Osteoblast (primary cell): Measurements from ENCODE around the gene AARS1. TPM values are rescaled to one million over a fixed set of nuclear protein-coding genes. Genes with fewer than 3 reads are reported as not detected.

Experiments used
- DNase-seq: peaks from one replicate; pipeline ENCODE4 v3.0.0; 2011; ENCODE audit warnings: low spot score, mixed read lengths; ENCODE audit not compliant: insufficient read length; ENCODE audit errors: missing footprints
- H2AFZ ChIP-seq: 2 replicates; pipeline ENCODE4 v1.6.0; 2011; ENCODE audit warnings: mild to moderate bottlenecking, low read length
- H3K27ac ChIP-seq: 2 replicates; pipeline ENCODE4 v1.5.1; 2011; ENCODE audit warnings: mild to moderate bottlenecking, low read depth, low read length, moderate library complexity
- H3K27me3 ChIP-seq: 2 replicates; pipeline ENCODE4 v1.6.0; 2012; ENCODE audit warnings: mild to moderate bottlenecking, control low read depth, inconsistent platforms, low read length, moderate library complexity; ENCODE audit not compliant: insufficient read depth
- H3K36me3 ChIP-seq: 2 replicates; pipeline ENCODE4 v1.5.1; 2011; ENCODE audit warnings: mild to moderate bottlenecking, low read length, control low read depth, moderate library complexity; ENCODE audit not compliant: insufficient read depth
- H3K4me1 ChIP-seq: 2 replicates; pipeline ENCODE4 v1.5.1; 2011; ENCODE audit warnings: mild to moderate bottlenecking, low read length, control low read depth, moderate library complexity; ENCODE audit not compliant: insufficient read depth
- H3K4me2 ChIP-seq: 2 replicates; pipeline ENCODE4 v1.6.0; 2011; ENCODE audit warnings: mild to moderate bottlenecking, low read length; ENCODE audit not compliant: insufficient read depth
- H3K4me3 ChIP-seq: fragments of 200-600 bp; sonication (generic); 3 replicates; pipeline ENCODE4 v1.5.1; 2012; ENCODE audit warnings: mild to moderate bottlenecking, low read length, inconsistent platforms; ENCODE audit not compliant: insufficient read depth
- H3K79me2 ChIP-seq: 2 replicates; pipeline ENCODE4 v1.6.0; 2012; ENCODE audit warnings: mild to moderate bottlenecking, low read length, control low read depth, inconsistent platforms; ENCODE audit not compliant: insufficient read depth
- H3K9me3 ChIP-seq: 2 replicates; pipeline ENCODE4 v1.5.1; 2011; ENCODE audit warnings: low read depth, low read length, control low read depth
- H4K20me1 ChIP-seq: 2 replicates; pipeline ENCODE4 v1.6.0; 2012; ENCODE audit warnings: mild to moderate bottlenecking, low read length, control low read depth; ENCODE audit not compliant: insufficient read depth
- CTCF ChIP-seq: IDR thresholded peaks from 2 replicates; pipeline ENCODE4 v1.5.1; 2011; ENCODE audit warnings: mild to moderate bottlenecking, low read depth, low read length, moderate library complexity; ENCODE audit errors: extremely low read depth
- total RNA-seq: library from RNA; depleted of rRNA; stranded (reverse); fragments of >200 nt; gene quantifications from 2 replicates; pipeline ENCODE4 v1.2.3, GENCODE V29; 2012

AARS1 gene
- total RNA-seq, 1 donor, result 213 TPM

GRCh38 chr16:70306880-70307279 is 17.6 kb upstream of the AARS1 start:
- no peak overlapping the region for H3K4me2 ChIP-seq
- no peak for TF ChIP-seq CTCF
- H3K36me3 ChIP-seq, result no peaks in the 10 kb centered on the region
- no peaks in the 10 kb centered on the region for H3K4me1 ChIP-seq
- H3K4me3 ChIP-seq, result no peak overlapping the region
- H3K27me3 ChIP-seq, result no peaks in the 10 kb centered on the region
- no peak overlapping the region for H2AFZ ChIP-seq
- peaks cover 53% of the 10 kb centered on the region for H3K79me2 ChIP-seq
- no peak for DNase-seq
- H3K9me3 ChIP-seq, result no peaks in the 10 kb centered on the region
- no peak overlapping the region for H3K27ac ChIP-seq
- peaks cover 7% of the 10 kb centered on the region for H4K20me1 ChIP-seq

GRCh38 chr16:70304892-70305448 is 15.7 kb upstream of the AARS1 start:
- no peak for TF ChIP-seq CTCF
- Histone ChIP-seq H3K27me3 (no peaks in the 10 kb centered on the region), H3K4me3 (no peak overlapping the region), H3K27ac (no peak overlapping the region), H3K4me1 (no peaks in the 10 kb centered on the region), H2AFZ (no peak overlapping the region), H3K36me3 (peaks cover 4% of the 10 kb centered on the region), H3K79me2 (peaks cover 65% of the 10 kb centered on the region), H3K9me3 (peaks cover 2% of the 10 kb centered on the region), H4K20me1 (peaks cover 7% of the 10 kb centered on the region), H3K4me2 (no peak overlapping the region)
- peak; percentile 34 for DNase-seq

GRCh38 chr16:70302745-70303144 is 13.4 kb upstream of the AARS1 start:
- H3K4me1 ChIP-seq, result peaks cover 12% of the 10 kb centered on the region
- no peak overlapping the region for H3K4me3 ChIP-seq
- no peaks in the 10 kb centered on the region for H3K27me3 ChIP-seq
- peaks cover 7% of the 10 kb centered on the region for H4K20me1 ChIP-seq
- no peak overlapping the region for H2AFZ ChIP-seq
- DNase-seq, result no peak
- no peak overlapping the region for H3K27ac ChIP-seq
- peaks cover 76% of the 10 kb centered on the region for H3K79me2 ChIP-seq
- no peak for TF ChIP-seq CTCF
- H3K4me2 ChIP-seq, result no peak overlapping the region
- peaks cover 2% of the 10 kb centered on the region for H3K9me3 ChIP-seq
- peaks cover 4% of the 10 kb centered on the region for H3K36me3 ChIP-seq

- Histone ChIP-seq H3K9me3 (peaks cover 2% of the 10 kb centered on the region), H3K27me3 (no peaks in the 10 kb centered on the region), H4K20me1 (peaks cover 5% of the 10 kb centered on the region), H3K4me1 (peaks cover 12% of the 10 kb centered on the region), H3K4me2 (no peak overlapping the region), H2AFZ (no peak overlapping the region), H3K4me3 (no peak overlapping the region), H3K79me2 (peaks cover 62% of the 10 kb centered on the region), H3K27ac (no peak overlapping the region), H3K36me3 (peaks cover 4% of the 10 kb centered on the region)
- no peak for TF ChIP-seq CTCF
- DNase-seq, result peak; percentile 36
Observed at GRCh38 chr16:70301121-70301520, 11.8 kb upstream of the AARS1 start.
